ENCODE data around the gene PPP2R2C. TPM values are rescaled to one million over a fixed set of nuclear protein-coding genes. Genes with fewer than 3 reads are reported as not detected.

Gene PPP2R2C
- total and polyA plus RNA-seq, 9 of the 15 experiments (the other 6 are each of a cell fraction or from before 2014, with no cell fraction given), result 0.04 to 0.06 TPM; not detected in 7

GRCh38 chr4:6322761-6323566 lies 149.4 kb downstream of the PPP2R2C start:
- H4K20me1 ChIP-seq (replicated peaks; ENCODE audit: control insufficient read depth, insufficient read depth, low read length), result peaks cover 7% of the 10 kb centered on the region
- H3K4me1 ChIP-seq (replicated peaks in 1 of 2; ENCODE audit: control insufficient read depth in 2 of 2, insufficient read depth in 2 of 2, low read length in 2 of 2), result no peaks in the 10 kb centered on the region
- ChIA-PET CTCF (ENCODE audit: low intra/inter-chr PET ratio) (no interaction called here), POLR2A (no interaction called here)
- in situ Hi-C loops (cut with MboI) (no loop called here), intact Hi-C loops (cut with micrococcal nuclease) (no loop called here)
- no peaks in the 10 kb centered on the region for H3K9me3 ChIP-seq (replicated peaks; ENCODE audit: control insufficient read depth, insufficient read depth, low read depth, low read length)
- no peak overlapping the region for H3K9ac ChIP-seq (ENCODE audit: insufficient read depth in 1 of 2, low read depth in 2 of 2, low read length in 2 of 2)
- H3K36me3 ChIP-seq (ENCODE audit: control insufficient read depth, insufficient read depth, low read length), result no peaks in the 10 kb centered on the region
- WGBS (ENCODE audit: insufficient coverage, low coverage, missing lambda C conversion rate), result 4% methylated on average over 31 of the region's 33 CpGs
- H3K27me3 ChIP-seq (ENCODE audit: control insufficient read depth in 2 of 2, insufficient read depth in 2 of 2, low read length in 2 of 2), result peaks cover 12 to 42% of the 10 kb centered on the region in 2 experiments; a peak in 4 of 5 replicates
- DNase-seq (ENCODE audit: extremely low read depth in 1 of 4, low spot score in 3 of 4), result no peak
- no peak overlapping the region for H3K27ac ChIP-seq (ENCODE audit: extremely low read depth, low read depth, low read length)
- no peaks in the 10 kb centered on the region for H3K9me1 ChIP-seq (ENCODE audit: control insufficient read depth, insufficient read depth, low read length)
- no peak overlapping the region for H2AFZ ChIP-seq (ENCODE audit: low read depth, low read length)
- TF ChIP-seq, protein P1, sequence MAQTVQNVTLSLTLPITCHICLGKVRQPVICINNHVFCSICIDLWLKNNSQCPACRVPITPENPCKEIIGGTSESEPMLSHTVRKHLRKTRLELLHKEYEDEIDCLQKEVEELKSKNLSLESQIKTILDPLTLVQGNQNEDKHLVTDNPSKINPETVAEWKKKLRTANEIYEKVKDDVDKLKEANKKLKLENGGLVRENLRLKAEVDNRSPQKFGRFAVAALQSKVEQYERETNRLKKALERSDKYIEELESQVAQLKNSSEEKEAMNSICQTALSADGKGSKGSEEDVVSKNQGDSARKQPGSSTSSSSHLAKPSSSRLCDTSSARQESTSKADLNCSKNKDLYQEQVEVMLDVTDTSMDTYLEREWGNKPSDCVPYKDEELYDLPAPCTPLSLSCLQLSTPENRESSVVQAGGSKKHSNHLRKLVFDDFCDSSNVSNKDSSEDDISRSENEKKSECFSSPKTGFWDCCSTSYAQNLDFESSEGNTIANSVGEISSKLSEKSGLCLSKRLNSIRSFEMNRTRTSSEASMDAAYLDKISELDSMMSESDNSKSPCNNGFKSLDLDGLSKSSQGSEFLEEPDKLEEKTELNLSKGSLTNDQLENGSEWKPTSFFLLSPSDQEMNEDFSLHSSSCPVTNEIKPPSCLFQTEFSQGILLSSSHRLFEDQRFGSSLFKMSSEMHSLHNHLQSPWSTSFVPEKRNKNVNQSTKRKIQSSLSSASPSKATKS (CRISPR knock-in tag; IDR thresholded peaks at IDR 0.05), result no peak
- H3K79me2 ChIP-seq (ENCODE audit: control insufficient read depth, insufficient read depth, low read length), result no peaks in the 10 kb centered on the region
- no TSS peak for BruUV-seq (replicated peaks)
- ATAC-seq, result no peak
- no peak overlapping the region for H3K4me2 ChIP-seq (ENCODE audit: insufficient read depth, low read length)
- FAIRE-seq, result no peak
- no peak overlapping the region for H3K4me3 ChIP-seq
